Body of pancreas (tissue), 4 donors: ENCODE data around the gene CXCL11. TPM values are rescaled to one million over a fixed set of nuclear protein-coding genes. Genes with fewer than 3 reads are reported as not detected.

ENCODE experiments used
- ATAC-seq: fragments of 150-250 bp; one replicate; pipeline ENCODE4 v1.9.1; 2016
- DNase-seq, 4 donors: peaks; one replicate each; pipeline ENCODE4 v3.0.0-alpha.2; 2019
- H3K27ac ChIP-seq, 4 donors: fragments of 200-600 bp; sonication (generic); 1 replicate in 3 of 4; 2 replicates in 1 of 4; pipeline versions ENCODE4 v1.5.1 to v1.6.1; 2016 to 2019; ENCODE audit warnings: mild to moderate bottlenecking in 1 of 4, mixed read lengths in 1 of 4, moderate library complexity in 1 of 4
- H3K27me3 ChIP-seq, 2 donors: fragments of 200-600 bp; sonication (generic); one replicate each; pipeline ENCODE4 v1.6.0; 2016; ENCODE audit warnings: mild to moderate bottlenecking in 1 of 2
- H3K36me3 ChIP-seq, 2 donors: fragments of 200-600 bp; sonication (generic); replicated peaks in 1 of 2; 2 replicates each; pipeline ENCODE4 v1.5.1; 2016; ENCODE audit warnings: low read depth in 2 of 2; ENCODE audit not compliant: insufficient read depth in 1 of 2
- H3K4me1 ChIP-seq: fragments of 200-600 bp; sonication (generic); one replicate; pipeline ENCODE4 v1.6.0; 2016
- H3K4me3 ChIP-seq, 2 donors: fragments of 200-600 bp; sonication (generic); 1 replicate in 1 of 2; 2 replicates in 1 of 2; pipeline ENCODE4 v1.5.1; 2016 to 2019
- H3K9me3 ChIP-seq, 3 donors: fragments of 200-600 bp; sonication (generic); 1 replicate in 2 of 3; 2 replicates in 1 of 3; pipeline ENCODE4 v1.5.1; 2016
- POLR2A ChIP-seq, 3 donors: fragments of 450-650 bp; IDR thresholded peaks; one replicate each; pipeline ENCODE4 v1.6.1; 2016; ENCODE audit warnings: antibody characterized with exemption in 3 of 3, mild to moderate bottlenecking in 2 of 3
- WGBS, 2 donors: methylation state at CpG; one replicate each; pipeline ENCODE4 v1.1.5; 2017; 5-methylcytosine and 5-hydroxymethylcytosine counted together
- intact Hi-C: fragments of 100-400 bp; cut with DNase I; formaldehyde crosslinking; loops from one replicate; pipeline ENCODE4 v1.15.1; 2023
- total RNA-seq, 2 donors: library from RNA; depleted of rRNA; stranded (reverse); fragments of >200 nt; gene quantifications; one replicate each; pipeline ENCODE4 v1.1.0, GENCODE V29; 2016
- TF ChIP-seq, protein P1 (sequence below), 7 experiments: fragments of 450-650 bp in 4 of 7; fragments of 200-600 bp in 3 of 7; sonication (generic) in 3 of 7; IDR thresholded peaks; one replicate each; pipeline ENCODE4 v1.5.1; 2016 to 2019; ENCODE audit warnings: antibody characterized with exemption in 7 of 7

Gene CXCL11
- total RNA-seq, 2 donors from 2014 or later: 0.52 TPM; not detected in 1

DNA sequence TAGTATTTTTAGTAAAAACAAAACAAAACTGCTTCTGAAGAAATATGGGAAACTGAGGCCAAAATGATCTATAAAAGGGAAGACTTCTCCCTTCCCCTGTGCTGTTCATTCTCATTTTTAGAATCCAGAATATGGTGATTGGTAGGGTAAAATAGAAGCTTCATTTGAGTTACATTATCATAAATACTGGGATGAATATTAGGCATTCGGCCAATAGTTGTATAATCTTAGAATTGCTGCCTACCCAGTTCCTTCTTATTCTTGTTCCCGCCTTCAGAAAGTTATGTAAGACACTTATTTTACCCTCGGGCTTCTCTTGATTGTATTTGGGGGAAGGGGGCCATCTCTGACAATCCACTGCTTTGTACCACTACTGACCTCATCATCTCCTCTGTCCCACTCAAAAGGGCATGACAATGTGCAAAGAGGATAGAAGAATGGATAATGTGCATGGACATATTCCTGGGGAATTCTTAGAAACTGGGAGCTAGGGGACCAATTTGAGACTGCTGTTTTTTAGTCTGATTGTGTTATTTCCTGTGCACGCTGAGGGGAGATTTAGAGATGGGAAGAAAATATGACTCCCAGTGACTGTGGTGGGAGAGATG lies 39.2 kb upstream of the CXCL11 start:
- H3K4me3 ChIP-seq: no peak overlapping the region
- intact Hi-C loops: loop anchor here (10.0 kb wide), 1 partner anchor 160 kb away; no protein-coding TSS in a partner anchor
- TF ChIP-seq POLR2A (IDR thresholded peaks at IDR 0.05): no peak
- TF ChIP-seq, protein P1, sequence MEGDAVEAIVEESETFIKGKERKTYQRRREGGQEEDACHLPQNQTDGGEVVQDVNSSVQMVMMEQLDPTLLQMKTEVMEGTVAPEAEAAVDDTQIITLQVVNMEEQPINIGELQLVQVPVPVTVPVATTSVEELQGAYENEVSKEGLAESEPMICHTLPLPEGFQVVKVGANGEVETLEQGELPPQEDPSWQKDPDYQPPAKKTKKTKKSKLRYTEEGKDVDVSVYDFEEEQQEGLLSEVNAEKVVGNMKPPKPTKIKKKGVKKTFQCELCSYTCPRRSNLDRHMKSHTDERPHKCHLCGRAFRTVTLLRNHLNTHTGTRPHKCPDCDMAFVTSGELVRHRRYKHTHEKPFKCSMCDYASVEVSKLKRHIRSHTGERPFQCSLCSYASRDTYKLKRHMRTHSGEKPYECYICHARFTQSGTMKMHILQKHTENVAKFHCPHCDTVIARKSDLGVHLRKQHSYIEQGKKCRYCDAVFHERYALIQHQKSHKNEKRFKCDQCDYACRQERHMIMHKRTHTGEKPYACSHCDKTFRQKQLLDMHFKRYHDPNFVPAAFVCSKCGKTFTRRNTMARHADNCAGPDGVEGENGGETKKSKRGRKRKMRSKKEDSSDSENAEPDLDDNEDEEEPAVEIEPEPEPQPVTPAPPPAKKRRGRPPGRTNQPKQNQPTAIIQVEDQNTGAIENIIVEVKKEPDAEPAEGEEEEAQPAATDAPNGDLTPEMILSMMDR (IDR thresholded peaks at IDR 0.05): no peak

DNA sequence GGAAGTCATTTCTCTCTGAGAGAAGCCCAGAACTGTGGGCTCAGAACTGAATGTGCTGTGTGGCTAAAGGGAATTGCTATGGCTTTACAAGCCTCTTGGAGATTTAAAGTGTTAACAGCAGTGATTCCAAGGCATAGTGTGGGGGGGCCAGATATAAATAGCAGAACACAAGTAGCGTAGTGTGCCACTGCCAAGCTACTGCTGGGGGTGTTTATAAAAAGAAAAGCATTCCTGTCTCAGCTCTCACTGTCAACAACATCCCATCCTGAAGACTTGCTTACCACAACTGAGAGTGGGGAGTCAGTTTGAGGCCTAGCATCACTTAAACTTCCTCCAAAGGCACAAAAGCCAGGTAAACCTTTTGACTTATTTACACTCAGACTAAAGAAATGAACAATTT lies 38.6 kb upstream of the CXCL11 start, which contains the start of gene ART3:
Gene ART3, plus strand, starts transcription at position 242 of the 400 bp plus-strand sequence. CDS start 1,181 bp downstream, outside the sequence.
- no peak within 1 kb of the TSS for H3K27ac ChIP-seq
- H3K4me3 ChIP-seq: no peak within 1 kb of the TSS
- no peaks in the 10 kb centered on the region for H3K36me3 ChIP-seq
- no peaks in the 10 kb centered on the region for H3K4me1 ChIP-seq
- no peak for ATAC-seq
- 77 to 87% methylated on average over 1 of the region's 1 CpG for WGBS, 2 donors
- no peaks in the 10 kb centered on the region for H3K9me3 ChIP-seq
- no peaks in the 10 kb centered on the region for H3K27me3 ChIP-seq
- DNase-seq: no peak
- intact Hi-C loops: loop anchor here (10.0 kb wide), 1 partner anchor 160 kb away; no protein-coding TSS in a partner anchor
- TF ChIP-seq POLR2A (IDR thresholded peaks at IDR 0.05): no peak
- TF ChIP-seq, protein P1 (IDR thresholded peaks at IDR 0.05): no peak

More for the DNA sequence above, 39.2 kb upstream of the CXCL11 start:
- DNase-seq: no peak
- WGBS, 2 donors: 65 to 71% methylated on average over 4 of the region's 4 CpGs
- Histone ChIP-seq H3K36me3 (no peaks in the 10 kb centered on the region), H3K27me3 (no peaks in the 10 kb centered on the region), H3K9me3 (no peaks in the 10 kb centered on the region), H3K27ac (no peak overlapping the region), H3K4me1 (no peaks in the 10 kb centered on the region)
- ATAC-seq: no peak

DNA sequence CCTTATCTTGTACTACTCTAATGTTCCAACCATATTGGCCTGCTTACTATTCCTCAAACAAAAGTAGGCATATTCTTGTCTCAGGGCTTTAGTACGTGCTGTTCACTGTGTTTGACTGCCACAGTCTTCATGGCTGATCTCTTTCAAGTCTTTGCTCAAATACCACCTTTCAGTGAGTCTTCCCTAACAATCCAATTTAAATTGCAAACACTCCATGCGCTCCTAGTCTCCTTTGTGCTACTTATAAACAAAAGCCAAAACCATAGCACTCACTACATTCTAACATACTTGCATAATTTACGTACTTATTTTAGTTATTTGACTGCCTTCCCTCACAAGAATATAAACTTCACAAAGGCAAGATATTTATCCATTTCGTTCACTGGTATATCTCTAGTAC lies 36.9 kb upstream of the CXCL11 start:
- no peak for DNase-seq
- ATAC-seq: no peak
- H3K27me3 ChIP-seq: no peaks in the 10 kb centered on the region
- 77 to 78% methylated on average over 4 of the region's 4 CpGs for WGBS, 2 donors
- H3K36me3 ChIP-seq: no peaks in the 10 kb centered on the region
- H3K4me1 ChIP-seq: peaks cover under 1% of the 10 kb centered on the region
- no peak for TF ChIP-seq POLR2A (IDR thresholded peaks at IDR 0.05)
- TF ChIP-seq, protein P1 (IDR thresholded peaks at IDR 0.05): no peak
- H3K9me3 ChIP-seq: no peaks in the 10 kb centered on the region
- intact Hi-C loops: loop anchor here (10.0 kb wide), 1 partner anchor 158 kb away; no protein-coding TSS in a partner anchor
- no peak overlapping the region for H3K4me3 ChIP-seq
- H3K27ac ChIP-seq: peak overlapping the region in 1 of 4 donors; percentile 18

DNA sequence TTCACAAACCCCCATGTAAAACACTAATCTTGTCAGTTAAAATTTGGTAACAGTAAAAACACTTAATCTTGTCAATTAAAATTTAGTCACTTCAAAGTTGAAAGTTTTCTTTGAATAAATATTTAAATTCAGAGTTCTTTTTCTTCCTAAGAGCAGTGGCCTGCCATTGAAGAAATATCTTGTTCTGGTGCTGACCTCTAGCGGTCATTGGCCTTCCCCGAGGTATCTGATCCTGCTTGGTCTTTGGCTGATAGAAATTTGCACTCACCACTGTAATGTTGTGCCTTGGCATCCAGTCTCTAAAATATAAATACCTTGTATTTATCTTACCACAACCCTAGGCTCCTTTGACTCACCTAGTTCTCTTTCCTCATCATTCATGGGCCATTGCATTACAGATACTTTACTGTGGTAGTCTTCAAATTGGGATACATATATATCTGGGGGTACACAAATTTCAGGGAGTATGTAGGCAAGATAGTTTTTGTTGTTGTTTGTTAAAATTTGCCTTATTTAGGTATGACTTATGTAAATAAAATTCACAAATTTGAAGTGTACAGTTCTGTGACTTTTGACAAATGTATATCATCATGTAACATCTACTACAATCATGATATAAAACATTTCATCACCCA lies 31.9 kb upstream of the CXCL11 start:
- no peak overlapping the region for H3K4me3 ChIP-seq
- intact Hi-C loops: loop anchor here (5.0 kb wide), 1 partner anchor 70 kb away; no protein-coding TSS in a partner anchor
- TF ChIP-seq, protein P1 (IDR thresholded peaks at IDR 0.05): peak; percentile 68 to 87 (median 83)
- no peak for TF ChIP-seq POLR2A (IDR thresholded peaks at IDR 0.05)
- peaks cover 5% of the 10 kb centered on the region for H3K4me1 ChIP-seq
- WGBS, 2 donors: 0% methylated on average over 2 of the region's 2 CpGs
- no peaks in the 10 kb centered on the region for H3K27me3 ChIP-seq
- DNase-seq: peak; percentile 81 to 89 (median 86)
- H3K36me3 ChIP-seq: no peaks in the 10 kb centered on the region
- H3K9me3 ChIP-seq: no peaks in the 10 kb centered on the region
- H3K27ac ChIP-seq: no peak overlapping the region
- peak; percentile 85 for ATAC-seq
